GM18861 (cell line): ENCODE measurements around the gene MEIS3.

Source experiments
- ATAC-seq: cut with Tn5 transposase; IDR thresholded peaks from one replicate; pipeline ENCODE4 v1.9.1; 2021; ENCODE audit not compliant: unreplicated experiment

The MEIS3 gene

GRCh38 chr19:47419030-47419783 lies at the start of gene MEIS3:
TSS of gene MEIS3 (minus strand) at chr19:47419527. CDS start at chr19:47419081, 446 bp downstream.
- ATAC-seq: no peak

- ATAC-seq: no peak
Observed at GRCh38 chr19:47467914-47468313, 48.6 kb upstream of the MEIS3 start.

GRCh38 chr19:47465957-47466356 lies 46.6 kb upstream of the MEIS3 start:
- no peak for ATAC-seq

- no peak for ATAC-seq
Observed at GRCh38 chr19:47464675-47465419, 45.5 kb upstream of the MEIS3 start.

- no peak for ATAC-seq
Observed at GRCh38 chr19:47461876-47462275, 42.5 kb upstream of the MEIS3 start.

- ATAC-seq: no peak
Observed at GRCh38 chr19:47459477-47459876, 40.1 kb upstream of the MEIS3 start.

GRCh38 chr19:47458672-47459071 lies 39.3 kb upstream of the MEIS3 start:
- no peak for ATAC-seq

- ATAC-seq: no peak
Observed at GRCh38 chr19:47456721-47457474, 37.6 kb upstream of the MEIS3 start.

GRCh38 chr19:47450478-47450877 lies 31.2 kb upstream of the MEIS3 start:
- no peak for ATAC-seq

GRCh38 chr19:47448360-47448727 lies 29.0 kb upstream of the MEIS3 start:
- ATAC-seq: no peak

- ATAC-seq: no peak
Observed at GRCh38 chr19:47447470-47448359, 28.4 kb upstream of the MEIS3 start.

- no peak for ATAC-seq
Observed at GRCh38 chr19:47446534-47447469, 27.5 kb upstream of the MEIS3 start.

GRCh38 chr19:47445937-47446402 lies 26.6 kb upstream of the MEIS3 start:
- ATAC-seq: no peak

- ATAC-seq: no peak
Observed at GRCh38 chr19:47445527-47445926, 26.2 kb upstream of the MEIS3 start.

GRCh38 chr19:47444388-47444821 lies 25.1 kb upstream of the MEIS3 start:
- ATAC-seq: no peak

- no peak for ATAC-seq
Observed at GRCh38 chr19:47443331-47443730, 24.0 kb upstream of the MEIS3 start.

- ATAC-seq: no peak
Observed at GRCh38 chr19:47438793-47439220, 19.5 kb upstream of the MEIS3 start.

GRCh38 chr19:47437500-47437899 lies 18.2 kb upstream of the MEIS3 start:
- ATAC-seq: no peak

- no peak for ATAC-seq
Observed at GRCh38 chr19:47436712-47437401, 17.5 kb upstream of the MEIS3 start.
